Measurements from ENCODE around the gene WNT5B. TPM values are rescaled to one million over a fixed set of nuclear protein-coding genes. Genes with fewer than 3 reads are reported as not detected.

The WNT5B gene
- total and polyA plus RNA-seq, 9 of the 15 experiments (the other 6 are each of a cell fraction or from before 2014, with no cell fraction given): 0.42 to 16.8 (median 5.4) TPM

DNA sequence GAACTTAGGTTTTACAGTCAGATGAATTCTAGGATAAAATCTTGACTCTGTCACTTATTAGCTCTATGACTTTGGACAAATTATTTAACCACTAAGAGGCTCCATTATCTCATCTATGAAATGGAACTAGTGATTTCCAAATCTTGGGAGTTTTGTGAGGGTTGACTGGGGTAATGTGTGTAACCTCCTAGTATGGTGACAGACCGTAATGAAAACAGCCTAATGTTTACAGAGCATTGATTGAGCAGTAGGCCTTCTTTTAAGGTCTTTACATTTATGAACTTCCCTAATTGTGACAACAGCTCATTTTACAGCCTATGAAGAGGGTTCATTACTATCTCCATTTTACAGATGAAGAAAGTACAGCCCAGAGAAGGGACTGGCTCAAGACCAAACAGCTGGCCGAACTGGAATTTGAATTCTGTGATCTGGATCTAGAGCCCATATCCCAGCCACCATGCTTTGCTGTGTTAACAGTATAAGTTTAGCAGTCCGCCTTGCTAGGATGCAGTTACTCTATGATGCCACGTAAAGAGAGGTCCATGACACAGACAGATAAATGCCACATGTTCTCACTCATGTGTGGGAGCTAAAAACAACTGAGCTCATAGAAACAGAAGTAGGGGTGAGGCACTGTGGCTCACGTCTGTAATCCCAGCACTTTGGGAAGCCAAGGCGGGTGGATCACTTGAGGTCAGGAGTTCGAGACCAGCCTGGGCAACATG, 25.6 kb upstream of the WNT5B start (continued):
- no peak for TF ChIP-seq EP400 (IDR thresholded peaks at IDR 0.05)
- TF ChIP-seq, protein P1, sequence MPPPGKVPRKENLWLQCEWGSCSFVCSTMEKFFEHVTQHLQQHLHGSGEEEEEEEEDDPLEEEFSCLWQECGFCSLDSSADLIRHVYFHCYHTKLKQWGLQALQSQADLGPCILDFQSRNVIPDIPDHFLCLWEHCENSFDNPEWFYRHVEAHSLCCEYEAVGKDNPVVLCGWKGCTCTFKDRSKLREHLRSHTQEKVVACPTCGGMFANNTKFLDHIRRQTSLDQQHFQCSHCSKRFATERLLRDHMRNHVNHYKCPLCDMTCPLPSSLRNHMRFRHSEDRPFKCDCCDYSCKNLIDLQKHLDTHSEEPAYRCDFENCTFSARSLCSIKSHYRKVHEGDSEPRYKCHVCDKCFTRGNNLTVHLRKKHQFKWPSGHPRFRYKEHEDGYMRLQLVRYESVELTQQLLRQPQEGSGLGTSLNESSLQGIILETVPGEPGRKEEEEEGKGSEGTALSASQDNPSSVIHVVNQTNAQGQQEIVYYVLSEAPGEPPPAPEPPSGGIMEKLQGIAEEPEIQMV (tag; conservative IDR thresholded peaks at IDR 0.05; ENCODE audit: low read depth): peak; percentile 64; the same call in 1 of the 2 replicates
- no peak for TF ChIP-seq ZNF830 (CRISPR knock-in tag; IDR thresholded peaks at IDR 0.05)
- no peak for TF ChIP-seq POLR2AphosphoS2 (IDR thresholded peaks at IDR 0.05; ENCODE audit: low read length)
- no peak for TF ChIP-seq ARID1B (IDR thresholded peaks at IDR 0.05)
- TF ChIP-seq, protein P2, sequence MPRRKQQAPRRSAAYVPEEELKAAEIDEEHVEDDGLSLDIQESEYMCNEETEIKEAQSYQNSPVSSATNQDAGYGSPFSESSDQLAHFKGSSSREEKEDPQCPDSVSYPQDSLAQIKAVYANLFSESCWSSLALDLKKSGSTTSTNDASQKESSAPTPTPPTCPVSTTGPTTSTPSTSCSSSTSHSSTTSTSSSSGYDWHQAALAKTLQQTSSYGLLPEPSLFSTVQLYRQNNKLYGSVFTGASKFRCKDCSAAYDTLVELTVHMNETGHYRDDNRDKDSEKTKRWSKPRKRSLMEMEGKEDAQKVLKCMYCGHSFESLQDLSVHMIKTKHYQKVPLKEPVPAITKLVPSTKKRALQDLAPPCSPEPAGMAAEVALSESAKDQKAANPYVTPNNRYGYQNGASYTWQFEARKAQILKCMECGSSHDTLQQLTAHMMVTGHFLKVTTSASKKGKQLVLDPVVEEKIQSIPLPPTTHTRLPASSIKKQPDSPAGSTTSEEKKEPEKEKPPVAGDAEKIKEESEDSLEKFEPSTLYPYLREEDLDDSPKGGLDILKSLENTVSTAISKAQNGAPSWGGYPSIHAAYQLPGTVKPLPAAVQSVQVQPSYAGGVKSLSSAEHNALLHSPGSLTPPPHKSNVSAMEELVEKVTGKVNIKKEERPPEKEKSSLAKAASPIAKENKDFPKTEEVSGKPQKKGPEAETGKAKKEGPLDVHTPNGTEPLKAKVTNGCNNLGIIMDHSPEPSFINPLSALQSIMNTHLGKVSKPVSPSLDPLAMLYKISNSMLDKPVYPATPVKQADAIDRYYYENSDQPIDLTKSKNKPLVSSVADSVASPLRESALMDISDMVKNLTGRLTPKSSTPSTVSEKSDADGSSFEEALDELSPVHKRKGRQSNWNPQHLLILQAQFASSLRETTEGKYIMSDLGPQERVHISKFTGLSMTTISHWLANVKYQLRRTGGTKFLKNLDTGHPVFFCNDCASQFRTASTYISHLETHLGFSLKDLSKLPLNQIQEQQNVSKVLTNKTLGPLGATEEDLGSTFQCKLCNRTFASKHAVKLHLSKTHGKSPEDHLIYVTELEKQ (CRISPR knock-in tag; IDR thresholded peaks at IDR 0.05): no peak
- TF ChIP-seq BHLHE40 (IDR thresholded peaks at IDR 0.05; ENCODE audit: low read length): no peak
- TF ChIP-seq EWSR1 (IDR thresholded peaks at IDR 0.05; ENCODE audit: borderline replicate concordance, low read depth, partially characterized antibody): no peak
- TF ChIP-seq, protein P3, sequence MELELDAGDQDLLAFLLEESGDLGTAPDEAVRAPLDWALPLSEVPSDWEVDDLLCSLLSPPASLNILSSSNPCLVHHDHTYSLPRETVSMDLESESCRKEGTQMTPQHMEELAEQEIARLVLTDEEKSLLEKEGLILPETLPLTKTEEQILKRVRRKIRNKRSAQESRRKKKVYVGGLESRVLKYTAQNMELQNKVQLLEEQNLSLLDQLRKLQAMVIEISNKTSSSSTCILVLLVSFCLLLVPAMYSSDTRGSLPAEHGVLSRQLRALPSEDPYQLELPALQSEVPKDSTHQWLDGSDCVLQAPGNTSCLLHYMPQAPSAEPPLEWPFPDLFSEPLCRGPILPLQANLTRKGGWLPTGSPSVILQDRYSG (tag; conservative IDR thresholded peaks at IDR 0.05; ENCODE audit: low read depth): no peak
- TF ChIP-seq, protein P4, sequence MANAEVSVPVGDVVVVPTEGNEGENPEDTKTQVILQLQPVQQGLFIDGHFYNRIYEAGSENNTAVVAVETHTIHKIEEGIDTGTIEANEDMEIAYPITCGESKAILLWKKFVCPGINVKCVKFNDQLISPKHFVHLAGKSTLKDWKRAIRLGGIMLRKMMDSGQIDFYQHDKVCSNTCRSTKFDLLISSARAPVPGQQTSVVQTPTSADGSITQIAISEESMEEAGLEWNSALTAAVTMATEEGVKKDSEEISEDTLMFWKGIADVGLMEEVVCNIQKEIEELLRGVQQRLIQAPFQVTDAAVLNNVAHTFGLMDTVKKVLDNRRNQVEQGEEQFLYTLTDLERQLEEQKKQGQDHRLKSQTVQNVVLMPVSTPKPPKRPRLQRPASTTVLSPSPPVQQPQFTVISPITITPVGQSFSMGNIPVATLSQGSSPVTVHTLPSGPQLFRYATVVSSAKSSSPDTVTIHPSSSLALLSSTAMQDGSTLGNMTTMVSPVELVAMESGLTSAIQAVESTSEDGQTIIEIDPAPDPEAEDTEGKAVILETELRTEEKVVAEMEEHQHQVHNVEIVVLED (CRISPR knock-in tag; IDR thresholded peaks at IDR 0.05): no peak
- TF ChIP-seq, protein P5, sequence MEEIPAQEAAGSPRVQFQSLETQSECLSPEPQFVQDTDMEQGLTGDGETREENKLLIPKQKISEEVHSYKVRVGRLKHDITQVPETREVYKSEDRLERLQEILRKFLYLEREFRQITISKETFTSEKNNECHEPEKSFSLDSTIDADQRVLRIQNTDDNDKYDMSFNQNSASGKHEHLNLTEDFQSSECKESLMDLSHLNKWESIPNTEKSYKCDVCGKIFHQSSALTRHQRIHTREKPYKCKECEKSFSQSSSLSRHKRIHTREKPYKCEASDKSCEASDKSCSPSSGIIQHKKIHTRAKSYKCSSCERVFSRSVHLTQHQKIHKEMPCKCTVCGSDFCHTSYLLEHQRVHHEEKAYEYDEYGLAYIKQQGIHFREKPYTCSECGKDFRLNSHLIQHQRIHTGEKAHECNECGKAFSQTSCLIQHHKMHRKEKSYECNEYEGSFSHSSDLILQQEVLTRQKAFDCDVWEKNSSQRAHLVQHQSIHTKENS (CRISPR knock-in tag; IDR thresholded peaks at IDR 0.05): no peak
- TF ChIP-seq, protein P6, sequence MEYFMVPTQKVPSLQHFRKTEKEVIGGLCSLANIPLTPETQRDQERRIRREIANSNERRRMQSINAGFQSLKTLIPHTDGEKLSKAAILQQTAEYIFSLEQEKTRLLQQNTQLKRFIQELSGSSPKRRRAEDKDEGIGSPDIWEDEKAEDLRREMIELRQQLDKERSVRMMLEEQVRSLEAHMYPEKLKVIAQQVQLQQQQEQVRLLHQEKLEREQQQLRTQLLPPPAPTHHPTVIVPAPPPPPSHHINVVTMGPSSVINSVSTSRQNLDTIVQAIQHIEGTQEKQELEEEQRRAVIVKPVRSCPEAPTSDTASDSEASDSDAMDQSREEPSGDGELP (CRISPR knock-in tag; IDR thresholded peaks at IDR 0.05; ENCODE audit: borderline replicate concordance): peak; percentile 26; the same call in 1 of the 2 replicates
- TF ChIP-seq, protein P7, sequence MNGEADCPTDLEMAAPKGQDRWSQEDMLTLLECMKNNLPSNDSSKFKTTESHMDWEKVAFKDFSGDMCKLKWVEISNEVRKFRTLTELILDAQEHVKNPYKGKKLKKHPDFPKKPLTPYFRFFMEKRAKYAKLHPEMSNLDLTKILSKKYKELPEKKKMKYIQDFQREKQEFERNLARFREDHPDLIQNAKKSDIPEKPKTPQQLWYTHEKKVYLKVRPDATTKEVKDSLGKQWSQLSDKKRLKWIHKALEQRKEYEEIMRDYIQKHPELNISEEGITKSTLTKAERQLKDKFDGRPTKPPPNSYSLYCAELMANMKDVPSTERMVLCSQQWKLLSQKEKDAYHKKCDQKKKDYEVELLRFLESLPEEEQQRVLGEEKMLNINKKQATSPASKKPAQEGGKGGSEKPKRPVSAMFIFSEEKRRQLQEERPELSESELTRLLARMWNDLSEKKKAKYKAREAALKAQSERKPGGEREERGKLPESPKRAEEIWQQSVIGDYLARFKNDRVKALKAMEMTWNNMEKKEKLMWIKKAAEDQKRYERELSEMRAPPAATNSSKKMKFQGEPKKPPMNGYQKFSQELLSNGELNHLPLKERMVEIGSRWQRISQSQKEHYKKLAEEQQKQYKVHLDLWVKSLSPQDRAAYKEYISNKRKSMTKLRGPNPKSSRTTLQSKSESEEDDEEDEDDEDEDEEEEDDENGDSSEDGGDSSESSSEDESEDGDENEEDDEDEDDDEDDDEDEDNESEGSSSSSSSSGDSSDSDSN (IDR thresholded peaks at IDR 0.05; ENCODE audit: borderline replicate concordance in 1 of 2, low read depth in 2 of 2, low read length in 2 of 2): no peak

Data from K562 (cell line).